ENCODE results near the gene FAT1. TPM values are rescaled to one million over a fixed set of nuclear protein-coding genes. Genes with fewer than 3 reads are reported as not detected.

FAT1 gene
- total RNA-seq, 1 donor from 2014 or later, result 67.7 TPM

DNA sequence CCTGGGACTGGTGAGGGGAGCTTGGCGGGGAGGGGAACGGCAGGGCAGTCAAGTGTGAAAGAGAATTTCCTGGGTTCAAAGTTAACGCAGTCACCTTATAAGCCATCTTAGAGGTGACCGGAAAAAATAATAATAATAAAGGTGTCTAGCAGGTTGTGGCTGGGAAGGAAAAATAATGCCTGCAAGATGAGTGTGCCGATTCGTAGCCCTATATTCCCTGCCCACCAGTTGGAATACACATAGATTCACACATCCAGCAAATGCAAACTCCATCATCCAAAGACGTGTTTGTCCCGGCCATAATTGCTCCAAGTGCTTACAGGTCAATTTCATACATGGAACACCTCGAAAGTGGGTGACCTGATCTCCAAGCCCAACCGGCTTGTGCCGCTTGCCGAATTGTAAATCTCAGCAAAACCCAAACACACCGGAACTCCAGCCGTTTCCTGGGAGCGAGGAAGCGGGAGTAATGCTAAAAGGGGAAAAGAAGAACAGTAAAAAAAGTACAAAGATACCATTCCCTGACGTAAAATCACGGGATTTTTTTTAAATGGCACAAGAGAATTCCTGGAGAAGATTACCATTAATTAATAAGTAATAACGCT is 1.3 kb upstream of the FAT1 start:
- peaks cover 15% of the 10 kb centered on the region for H3K27me3 Mint-ChIP-seq (ENCODE audit: unreplicated experiment)
- DNase-seq (ENCODE audit: low spot score), result peak; percentile 11
- no peak for TF ChIP-seq CTCF (IDR thresholded peaks at IDR 0.05; ENCODE audit: unreplicated experiment)
- H3K36me3 Mint-ChIP-seq (ENCODE audit: low read depth, unreplicated experiment), result peaks cover 6% of the 10 kb centered on the region
- H3K4me3 Mint-ChIP-seq (ENCODE audit: unreplicated experiment), result peak overlapping the region; percentile 96
- peak overlapping the region; percentile 76 for H3K27ac Mint-ChIP-seq (ENCODE audit: unreplicated experiment)
- no peaks in the 10 kb centered on the region for H3K9me3 Mint-ChIP-seq (ENCODE audit: unreplicated experiment)
- H3K4me1 Mint-ChIP-seq (ENCODE audit: unreplicated experiment), result peaks cover 22% of the 10 kb centered on the region

DNA sequence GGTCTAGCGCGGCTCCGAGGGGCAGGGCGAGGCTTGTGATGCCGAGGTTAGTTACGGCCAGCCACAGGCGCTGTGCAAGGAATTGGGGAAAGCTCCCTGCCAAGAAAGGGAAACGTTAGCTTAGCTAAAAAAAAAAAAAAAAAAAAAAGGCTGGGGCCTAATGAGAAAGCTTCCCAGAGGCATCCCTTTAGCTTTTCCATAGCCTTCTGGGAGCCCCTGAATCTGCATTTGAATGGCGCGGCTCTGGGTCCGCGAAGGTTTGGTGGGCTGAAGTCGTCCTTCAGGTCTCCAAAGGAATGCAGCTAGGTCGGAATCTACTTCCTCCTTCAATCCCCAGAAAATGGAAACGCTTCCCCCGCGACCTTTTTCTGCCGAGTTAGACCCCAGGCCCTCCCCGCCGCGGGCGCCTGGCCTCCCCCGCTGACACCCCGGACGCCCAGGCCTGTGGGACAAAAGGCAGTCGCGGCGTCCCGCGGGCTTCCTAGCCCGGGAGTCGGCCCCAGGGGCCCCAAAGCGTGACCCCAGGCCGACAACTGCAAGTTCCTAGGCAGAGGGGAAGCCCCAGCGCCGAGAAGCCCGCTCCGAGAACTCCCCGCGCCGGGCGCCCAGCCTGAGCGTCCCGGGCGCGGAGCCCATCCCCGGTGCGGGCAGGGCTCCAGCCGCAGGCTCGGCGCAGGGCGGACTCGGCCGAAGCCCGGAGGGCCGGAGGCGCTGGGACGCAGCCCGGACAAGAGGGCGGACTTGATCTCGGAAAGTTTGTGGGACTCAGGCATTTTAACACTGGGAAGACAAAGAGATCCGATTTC is 605 bp upstream of the FAT1 start:
- TF ChIP-seq CTCF (IDR thresholded peaks at IDR 0.05; ENCODE audit: unreplicated experiment), result no peak
- peak overlapping the region; percentile 96 for H3K4me3 Mint-ChIP-seq (ENCODE audit: unreplicated experiment)
- DNase-seq (ENCODE audit: low spot score), result peak; percentile 63
- peaks cover 6% of the 10 kb centered on the region for H3K36me3 Mint-ChIP-seq (ENCODE audit: low read depth, unreplicated experiment)
- H3K9me3 Mint-ChIP-seq (ENCODE audit: unreplicated experiment), result no peaks in the 10 kb centered on the region
- H3K27me3 Mint-ChIP-seq (ENCODE audit: unreplicated experiment), result peaks cover 15% of the 10 kb centered on the region
- H3K27ac Mint-ChIP-seq (ENCODE audit: unreplicated experiment), result peak overlapping the region; percentile 93
- peaks cover 22% of the 10 kb centered on the region for H3K4me1 Mint-ChIP-seq (ENCODE audit: unreplicated experiment)

DNA sequence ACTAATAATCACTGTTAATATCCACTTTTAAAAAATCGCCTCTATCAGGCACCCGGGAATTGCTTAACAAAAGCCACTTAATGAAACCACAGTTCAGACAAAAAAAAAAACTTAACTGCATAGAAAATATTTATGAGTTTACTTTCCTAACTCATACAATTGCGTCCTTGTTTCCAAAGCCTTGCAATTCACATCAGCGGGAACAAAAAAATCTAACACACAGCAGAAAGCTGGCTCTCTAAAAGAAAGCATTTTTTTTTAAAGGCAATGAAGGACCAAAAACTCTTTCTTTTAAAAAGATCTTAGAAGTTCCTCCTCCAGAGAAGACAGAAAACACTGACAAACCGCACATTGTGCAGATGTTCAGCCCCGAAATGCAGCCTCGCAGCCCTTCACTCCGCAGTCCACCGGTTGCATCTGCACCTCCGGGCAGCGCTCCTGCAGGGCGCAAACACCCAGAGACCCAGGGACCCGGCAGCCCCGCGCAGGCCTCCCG is 812 bp downstream of the FAT1 start:
- Mint-ChIP-seq H3K9me3 (ENCODE audit: unreplicated experiment) (no peaks in the 10 kb centered on the region), H3K4me1 (ENCODE audit: unreplicated experiment) (peaks cover 15% of the 10 kb centered on the region), H3K27ac (ENCODE audit: unreplicated experiment) (peak overlapping the region; percentile 61), H3K27me3 (ENCODE audit: unreplicated experiment) (peaks cover 15% of the 10 kb centered on the region), H3K36me3 (ENCODE audit: low read depth, unreplicated experiment) (peaks cover 11% of the 10 kb centered on the region), H3K4me3 (ENCODE audit: unreplicated experiment) (peak overlapping the region; percentile 93)
- DNase-seq (ENCODE audit: low spot score), result no peak
- TF ChIP-seq CTCF (IDR thresholded peaks at IDR 0.05; ENCODE audit: unreplicated experiment), result no peak

DNA sequence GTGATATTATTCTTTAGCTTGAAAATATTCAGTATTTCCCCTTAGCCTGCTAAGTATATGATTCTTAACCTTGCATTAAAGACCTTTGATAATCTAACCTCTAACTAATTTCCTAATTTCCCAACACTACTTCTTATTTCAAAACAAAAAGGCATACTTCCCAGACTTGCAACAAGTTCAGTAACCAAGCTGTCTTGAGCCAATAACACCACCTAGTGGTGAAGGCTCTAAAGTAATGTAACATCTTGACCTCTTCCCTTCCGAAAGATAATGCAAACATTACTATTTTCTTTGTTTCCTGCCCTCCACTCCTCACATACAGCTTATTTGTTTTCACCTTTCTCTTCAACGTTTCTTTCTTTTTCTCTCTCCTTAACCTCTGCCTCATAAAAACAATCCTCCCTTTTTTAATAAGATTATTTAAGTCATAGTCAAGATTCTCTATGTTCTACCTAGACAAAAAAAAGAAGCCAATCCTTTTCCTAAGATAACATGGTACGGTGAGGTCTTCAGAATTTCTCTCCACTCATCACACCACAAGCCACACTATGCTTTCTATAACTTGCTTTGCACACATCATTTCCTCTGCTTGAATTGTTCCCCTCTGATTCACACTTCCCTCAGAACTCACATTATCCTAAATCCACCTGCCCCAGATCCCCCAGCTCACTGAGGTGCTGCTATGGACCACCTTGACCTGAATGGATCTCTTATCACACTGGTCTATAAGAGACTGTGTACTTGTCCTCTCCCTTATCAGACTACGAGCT is 3.5 kb downstream of the FAT1 start:
- peak; percentile 48 for DNase-seq (ENCODE audit: low spot score)
- peak; percentile 69 for TF ChIP-seq CTCF (IDR thresholded peaks at IDR 0.05; ENCODE audit: unreplicated experiment)
- H3K9me3 Mint-ChIP-seq (ENCODE audit: unreplicated experiment), result no peaks in the 10 kb centered on the region
- peaks cover 8% of the 10 kb centered on the region for H3K36me3 Mint-ChIP-seq (ENCODE audit: low read depth, unreplicated experiment)
- no peak overlapping the region for H3K4me3 Mint-ChIP-seq (ENCODE audit: unreplicated experiment)
- peaks cover 3% of the 10 kb centered on the region for H3K4me1 Mint-ChIP-seq (ENCODE audit: unreplicated experiment)
- H3K27me3 Mint-ChIP-seq (ENCODE audit: unreplicated experiment), result peaks cover 13% of the 10 kb centered on the region
- H3K27ac Mint-ChIP-seq (ENCODE audit: unreplicated experiment), result no peak overlapping the region
